ENCODE measurements around the gene CCDC186. TPM values are rescaled to one million over a fixed set of nuclear protein-coding genes. Genes with fewer than 3 reads are reported as not detected.

The CCDC186 gene
- total RNA-seq, 1 donor from 2014 or later = 5.6 TPM

- ATAC-seq (no peak), DNase-seq (ENCODE audit: low spot score) (no peak)
Measured at GRCh38 chr10:114073395-114074186, 100.4 kb downstream of the CCDC186 start.

- ATAC-seq (no peak), DNase-seq (ENCODE audit: low spot score) (no peak)
Measured at GRCh38 chr10:114071178-114071577, 102.8 kb downstream of the CCDC186 start.

Other genes starting within 250 kb of the CCDC186 start
- 0.10 TPM for gene ADRB1, start 130.3 kb downstream of the CCDC186 start, total RNA-seq
- 0.05 TPM for gene TDRD1, start 5.2 kb upstream of the CCDC186 start, total RNA-seq
- gene VWA2, start 65.1 kb upstream of the CCDC186 start, total RNA-seq = 0.05 TPM
- 1.3 TPM for gene AFAP1L2, start 230.3 kb upstream of the CCDC186 start, total RNA-seq